ENCODE data around the gene RNF166.

DNA sequence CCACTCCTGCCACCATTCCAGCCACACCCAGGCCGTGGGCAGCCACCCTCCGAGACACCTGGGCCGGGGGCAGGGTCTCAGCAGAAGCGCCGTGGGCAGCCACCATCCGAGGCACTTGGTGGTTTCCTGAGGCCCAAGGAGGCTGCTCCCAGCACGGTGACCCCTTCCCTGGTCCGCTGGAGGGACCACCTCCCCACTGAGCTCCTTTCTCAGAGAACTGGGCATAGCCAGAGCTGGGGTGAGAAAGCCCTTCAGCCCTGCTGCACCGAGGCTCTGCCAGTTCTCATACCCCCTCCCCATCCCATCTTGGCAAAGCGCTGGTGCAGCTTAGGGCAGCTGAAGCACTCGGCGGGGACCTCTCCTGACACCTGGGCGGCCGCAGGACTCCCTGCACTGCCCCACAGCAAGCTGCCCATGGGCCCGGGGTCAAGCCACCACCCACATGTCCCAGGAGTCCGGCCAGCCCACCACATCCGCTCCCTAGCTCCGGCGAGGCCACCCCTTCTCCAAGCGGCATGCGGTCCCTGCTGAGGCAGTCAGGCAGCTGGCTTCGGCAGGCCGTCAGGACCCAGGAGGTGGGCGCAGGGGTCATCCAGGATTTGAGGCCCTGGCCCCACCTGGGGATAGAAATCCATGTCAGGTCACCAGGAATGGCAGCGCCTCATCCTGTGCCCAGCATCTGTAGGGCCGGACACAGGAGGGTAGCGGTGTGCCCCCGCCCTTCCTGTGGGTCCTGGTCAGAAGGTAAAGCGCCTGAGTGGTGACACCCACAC is 54.0 kb downstream of the RNF166 start:
- TF ChIP-seq CTCF (IDR thresholded peaks at IDR 0.05) (no peak), POLR2AphosphoS5 (IDR thresholded peaks at IDR 0.05) (no peak), EP300 (IDR thresholded peaks at IDR 0.05) (no peak), POLR2A (IDR thresholded peaks at IDR 0.05; ENCODE audit: low read depth) (no peak)

All from esophagus muscularis mucosa (tissue), 4 donors.